A673 (cell line): ENCODE results near the gene UBE2B.
"Not testable (repeated sequence)": the region's sequence is repeated elsewhere in the genome, so short reads cannot be mapped to it uniquely, and the experiment has no call there.

ENCODE experiments used
- EZH2 ChIP-seq: fragments of 200-600 bp; sonication (generic); IDR thresholded peaks from 2 replicates; pipeline ENCODE4 v1.6.1; 2017; ENCODE audit warnings: borderline replicate concordance, low read depth, mild to moderate bottlenecking, mixed read lengths, antibody characterized with exemption, low read length; ENCODE audit not compliant: poor library complexity, severe bottlenecking
- TF ChIP-seq, protein P1 (sequence below): fragments of 300-800, 200-600 bp; sonication (generic); conservative IDR thresholded peaks from 2 replicates; pipeline ENCODE4 v1.5.1; 2017; ENCODE audit warnings: low read depth, mild to moderate bottlenecking, antibody characterized with exemption, low read length, moderate library complexity, mixed read lengths

DNA sequence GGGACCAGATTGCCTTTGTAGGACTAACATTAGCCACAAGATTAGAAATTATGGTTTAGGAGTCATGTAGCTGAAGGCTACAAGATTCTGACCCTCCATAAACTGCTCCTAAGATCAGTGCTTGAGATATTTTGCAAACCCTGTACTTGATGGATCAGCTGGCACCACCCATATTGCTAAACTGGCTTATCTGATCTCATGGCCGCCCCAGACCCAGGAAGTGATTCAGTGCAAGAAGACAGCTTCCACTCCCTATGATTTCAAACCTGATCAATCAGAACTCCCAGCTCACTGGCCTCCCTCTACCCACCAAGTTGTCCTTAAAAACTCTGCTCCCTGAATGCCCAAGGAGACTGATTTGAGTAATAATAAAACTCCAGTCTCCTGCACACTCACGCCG is 27.9 kb upstream of the UBE2B start:
- TF ChIP-seq EZH2, result not testable (repeated sequence)
- TF ChIP-seq, protein P1, sequence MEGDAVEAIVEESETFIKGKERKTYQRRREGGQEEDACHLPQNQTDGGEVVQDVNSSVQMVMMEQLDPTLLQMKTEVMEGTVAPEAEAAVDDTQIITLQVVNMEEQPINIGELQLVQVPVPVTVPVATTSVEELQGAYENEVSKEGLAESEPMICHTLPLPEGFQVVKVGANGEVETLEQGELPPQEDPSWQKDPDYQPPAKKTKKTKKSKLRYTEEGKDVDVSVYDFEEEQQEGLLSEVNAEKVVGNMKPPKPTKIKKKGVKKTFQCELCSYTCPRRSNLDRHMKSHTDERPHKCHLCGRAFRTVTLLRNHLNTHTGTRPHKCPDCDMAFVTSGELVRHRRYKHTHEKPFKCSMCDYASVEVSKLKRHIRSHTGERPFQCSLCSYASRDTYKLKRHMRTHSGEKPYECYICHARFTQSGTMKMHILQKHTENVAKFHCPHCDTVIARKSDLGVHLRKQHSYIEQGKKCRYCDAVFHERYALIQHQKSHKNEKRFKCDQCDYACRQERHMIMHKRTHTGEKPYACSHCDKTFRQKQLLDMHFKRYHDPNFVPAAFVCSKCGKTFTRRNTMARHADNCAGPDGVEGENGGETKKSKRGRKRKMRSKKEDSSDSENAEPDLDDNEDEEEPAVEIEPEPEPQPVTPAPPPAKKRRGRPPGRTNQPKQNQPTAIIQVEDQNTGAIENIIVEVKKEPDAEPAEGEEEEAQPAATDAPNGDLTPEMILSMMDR, result not testable (repeated sequence)
